ENCODE results near the gene ANKRD10. TPM values are rescaled to one million over a fixed set of nuclear protein-coding genes. Genes with fewer than 3 reads are reported as not detected.
"Not testable (repeated sequence)": the region's sequence is repeated elsewhere in the genome, so short reads cannot be mapped to it uniquely, and the experiment has no call there.

ANKRD10 gene
- total and polyA plus RNA-seq, 2 donors from 2014 or later: 64.9 to 159 TPM

- Histone ChIP-seq H3K9ac (ENCODE audit: low read length in 3 of 3) (no peak overlapping the region), H3K9me3 (ENCODE audit: control insufficient read depth in 2 of 3, insufficient read depth in 1 of 3, low read length in 3 of 3) (no peaks in the 10 kb centered on the region), H3K27me3 (ENCODE audit: control insufficient read depth, insufficient read depth, low read length) (no peaks in the 10 kb centered on the region), H3K36me3 (ENCODE audit: control insufficient read depth in 2 of 3, insufficient read depth in 3 of 3, low read length in 3 of 3) (no peaks in the 10 kb centered on the region), H3K4me3 (ENCODE audit: low read length in 3 of 3) (no peak overlapping the region), H3K4me1 (ENCODE audit: control insufficient read depth in 2 of 3, insufficient read depth in 2 of 3, low read depth in 1 of 3, low read length in 3 of 3) (no peaks in the 10 kb centered on the region), H3K27ac (ENCODE audit: low read depth in 2 of 2, low read length in 2 of 2) (no peak overlapping the region)
- no peak for TF ChIP-seq CTCF (IDR thresholded peaks at IDR 0.05; ENCODE audit: borderline replicate concordance, extremely low read depth, insufficient read depth)
- FAIRE-seq (no peak), DNase-seq (no peak)
- intact Hi-C loops (cut with DNase I): no loop called here
Measured at GRCh38 chr13:110841406-110841805, 73.5 kb downstream of the ANKRD10 start.

GRCh38 chr13:110838867-110839538 lies 75.9 kb downstream of the ANKRD10 start:
- no peaks in the 10 kb centered on the region for H3K4me1 ChIP-seq (ENCODE audit: control insufficient read depth in 2 of 3, insufficient read depth in 2 of 3, low read depth in 1 of 3, low read length in 3 of 3)
- no peaks in the 10 kb centered on the region for H3K9me3 ChIP-seq (ENCODE audit: control insufficient read depth in 2 of 3, insufficient read depth in 1 of 3, low read length in 3 of 3)
- H3K9ac ChIP-seq (ENCODE audit: low read length in 3 of 3): no peak overlapping the region
- H3K27me3 ChIP-seq (ENCODE audit: control insufficient read depth, insufficient read depth, low read length): no peaks in the 10 kb centered on the region
- TF ChIP-seq CTCF (IDR thresholded peaks at IDR 0.05; ENCODE audit: borderline replicate concordance, extremely low read depth, insufficient read depth): no peak
- no peak for FAIRE-seq
- no peaks in the 10 kb centered on the region for H3K36me3 ChIP-seq (ENCODE audit: control insufficient read depth in 2 of 3, insufficient read depth in 3 of 3, low read length in 3 of 3)
- intact Hi-C loops (cut with DNase I): no loop called here
- DNase-seq: no peak
- H3K27ac ChIP-seq (ENCODE audit: low read depth in 2 of 2, low read length in 2 of 2): no peak overlapping the region
- no peak overlapping the region for H3K4me3 ChIP-seq (ENCODE audit: low read length in 3 of 3)

DNA sequence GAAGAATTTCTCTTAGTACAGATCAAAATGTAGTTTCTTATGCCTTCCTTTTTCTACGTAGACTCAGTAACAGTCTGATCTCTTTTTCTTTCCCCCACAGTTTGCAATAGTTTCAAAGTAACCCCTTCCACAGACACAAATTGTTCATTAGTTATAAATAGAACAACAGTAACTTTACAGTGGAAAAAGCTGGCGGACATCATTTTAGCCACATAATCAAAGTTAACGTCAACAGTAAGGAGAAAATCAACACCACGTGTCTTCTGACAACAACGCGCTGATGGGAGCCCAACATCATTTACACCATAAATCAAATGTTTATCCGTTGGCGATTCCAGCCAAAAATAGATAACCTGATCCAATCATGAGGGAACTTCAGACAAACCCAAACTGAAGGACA lies 76.8 kb downstream of the ANKRD10 start:
- H3K4me1 ChIP-seq (ENCODE audit: control insufficient read depth in 2 of 3, insufficient read depth in 2 of 3, low read depth in 1 of 3, low read length in 3 of 3): no peaks in the 10 kb centered on the region
- no peak overlapping the region for H3K27ac ChIP-seq (ENCODE audit: low read depth in 2 of 2, low read length in 2 of 2)
- FAIRE-seq (no peak), DNase-seq (no peak)
- TF ChIP-seq CTCF (IDR thresholded peaks at IDR 0.05; ENCODE audit: borderline replicate concordance, extremely low read depth, insufficient read depth): no peak
- no peaks in the 10 kb centered on the region for H3K27me3 ChIP-seq (ENCODE audit: control insufficient read depth, insufficient read depth, low read length)
- H3K9ac ChIP-seq (ENCODE audit: low read length in 3 of 3): no peak overlapping the region
- no peaks in the 10 kb centered on the region for H3K9me3 ChIP-seq (ENCODE audit: control insufficient read depth in 2 of 3, insufficient read depth in 1 of 3, low read length in 3 of 3)
- H3K36me3 ChIP-seq (ENCODE audit: control insufficient read depth in 2 of 3, insufficient read depth in 3 of 3, low read length in 3 of 3): no peaks in the 10 kb centered on the region
- intact Hi-C loops (cut with DNase I): no loop called here
- no peak overlapping the region for H3K4me3 ChIP-seq (ENCODE audit: low read length in 3 of 3)

DNA sequence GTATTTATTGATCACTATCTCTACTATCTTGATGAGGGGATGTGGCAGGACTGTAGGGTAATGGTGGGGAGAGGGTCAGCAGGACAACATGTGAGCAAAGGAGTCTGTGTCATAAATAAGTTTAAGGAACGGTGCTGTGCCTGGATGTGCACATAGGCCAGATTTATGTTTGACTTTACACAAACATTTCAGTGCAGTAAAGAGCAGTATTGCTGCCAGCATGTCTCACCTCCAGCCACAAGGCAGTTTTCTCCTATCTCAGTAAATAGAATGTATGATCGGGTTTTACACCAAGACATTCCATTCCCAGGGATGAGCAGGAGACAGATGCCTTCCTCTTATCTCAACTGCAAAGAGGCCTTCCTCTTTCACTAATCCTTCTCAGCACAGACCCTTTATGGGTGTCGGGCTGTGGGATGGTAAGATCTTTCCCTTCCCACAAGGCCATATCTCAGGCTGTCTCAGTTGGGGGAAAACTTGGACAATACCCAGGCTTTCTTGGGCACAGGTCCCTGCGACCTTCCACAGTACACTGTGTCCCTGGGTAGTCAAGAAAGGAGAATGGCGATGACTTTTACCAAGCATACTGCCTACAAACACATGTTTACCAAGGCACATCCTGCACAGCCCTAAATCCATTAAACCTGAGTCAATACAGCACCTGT lies 77.3 kb downstream of the ANKRD10 start:
- FAIRE-seq; H3K36me3 ChIP-seq (ENCODE audit: control insufficient read depth in 2 of 3, insufficient read depth in 3 of 3, low read length in 3 of 3); H3K4me3 ChIP-seq (ENCODE audit: low read length in 3 of 3); H3K9ac ChIP-seq (ENCODE audit: low read length in 3 of 3); DNase-seq; H3K9me3 ChIP-seq (ENCODE audit: control insufficient read depth in 2 of 3, insufficient read depth in 1 of 3, low read length in 3 of 3); H3K27me3 ChIP-seq (ENCODE audit: control insufficient read depth, insufficient read depth, low read length); H3K4me1 ChIP-seq (ENCODE audit: control insufficient read depth in 2 of 3, insufficient read depth in 2 of 3, low read depth in 1 of 3, low read length in 3 of 3); intact Hi-C loops (cut with DNase I); H3K27ac ChIP-seq (ENCODE audit: low read depth in 2 of 2, low read length in 2 of 2): not testable (repeated sequence)
